Nephron (organoid): ENCODE data around the gene GNAT3.

ENCODE experiments used
- H3K27ac Mint-ChIP-seq, 3 experiments: 2 replicates each; pipeline ENCODE4 v1.8.0; 2020; ENCODE audit warnings: mixed read lengths in 3 of 3, mild to moderate bottlenecking in 2 of 3, moderate library complexity in 1 of 3
- H3K27me3 Mint-ChIP-seq: 2 replicates; pipeline ENCODE4 v1.8.0; 2021; ENCODE audit warnings: low read depth, mild to moderate bottlenecking, moderate library complexity, mixed read lengths
- H3K36me3 Mint-ChIP-seq: 2 replicates; pipeline ENCODE4 v1.8.0; 2020; ENCODE audit warnings: low read depth, mixed read lengths
- H3K4me1 Mint-ChIP-seq: 2 replicates; pipeline ENCODE4 v1.8.0; 2020; ENCODE audit warnings: mixed read lengths
- H3K4me3 Mint-ChIP-seq, 3 experiments: 2 replicates each; pipeline ENCODE4 v1.8.0; 2020; ENCODE audit warnings: mild to moderate bottlenecking in 3 of 3, mixed read lengths in 3 of 3, moderate library complexity in 2 of 3
- H3K9me3 Mint-ChIP-seq: 2 replicates; pipeline ENCODE4 v1.8.0; 2020; ENCODE audit warnings: mixed read lengths
- TF ChIP-seq, protein P1 (sequence below), 3 experiments: fragments of 200-600 bp; sonication (generic); IDR thresholded peaks; one replicate each; pipeline ENCODE4 v1.5.0; 2021; ENCODE audit warnings: antibody characterized with exemption in 3 of 3; ENCODE audit not compliant: unreplicated experiment in 3 of 3

Gene GNAT3

DNA sequence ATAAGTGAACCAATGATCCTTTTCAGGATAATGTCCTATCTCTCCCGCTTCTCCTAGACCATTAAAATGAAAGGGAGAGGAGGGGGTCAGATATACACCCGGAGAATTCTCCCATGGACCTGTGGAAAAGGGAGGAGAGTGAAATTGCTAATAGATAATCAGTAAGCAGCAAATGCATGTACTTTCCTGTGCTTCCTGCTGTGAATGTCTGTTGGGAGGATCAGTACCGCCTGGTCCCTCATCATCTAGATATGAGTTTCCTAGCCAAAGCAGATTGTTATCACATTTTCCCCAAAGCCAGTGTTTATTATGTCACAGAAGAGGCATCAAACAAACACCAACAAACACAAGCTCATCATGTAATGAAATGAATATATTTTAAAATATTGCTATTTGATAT is 96.8 kb downstream of the GNAT3 start:
- Mint-ChIP-seq H3K9me3 (no peaks in the 10 kb centered on the region), H3K27ac (no peak overlapping the region), H3K4me1 (no peaks in the 10 kb centered on the region), H3K36me3 (no peaks in the 10 kb centered on the region), H3K27me3 (no peaks in the 10 kb centered on the region), H3K4me3 (no peak overlapping the region)
- TF ChIP-seq, protein P1, sequence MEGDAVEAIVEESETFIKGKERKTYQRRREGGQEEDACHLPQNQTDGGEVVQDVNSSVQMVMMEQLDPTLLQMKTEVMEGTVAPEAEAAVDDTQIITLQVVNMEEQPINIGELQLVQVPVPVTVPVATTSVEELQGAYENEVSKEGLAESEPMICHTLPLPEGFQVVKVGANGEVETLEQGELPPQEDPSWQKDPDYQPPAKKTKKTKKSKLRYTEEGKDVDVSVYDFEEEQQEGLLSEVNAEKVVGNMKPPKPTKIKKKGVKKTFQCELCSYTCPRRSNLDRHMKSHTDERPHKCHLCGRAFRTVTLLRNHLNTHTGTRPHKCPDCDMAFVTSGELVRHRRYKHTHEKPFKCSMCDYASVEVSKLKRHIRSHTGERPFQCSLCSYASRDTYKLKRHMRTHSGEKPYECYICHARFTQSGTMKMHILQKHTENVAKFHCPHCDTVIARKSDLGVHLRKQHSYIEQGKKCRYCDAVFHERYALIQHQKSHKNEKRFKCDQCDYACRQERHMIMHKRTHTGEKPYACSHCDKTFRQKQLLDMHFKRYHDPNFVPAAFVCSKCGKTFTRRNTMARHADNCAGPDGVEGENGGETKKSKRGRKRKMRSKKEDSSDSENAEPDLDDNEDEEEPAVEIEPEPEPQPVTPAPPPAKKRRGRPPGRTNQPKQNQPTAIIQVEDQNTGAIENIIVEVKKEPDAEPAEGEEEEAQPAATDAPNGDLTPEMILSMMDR (IDR thresholded peaks at IDR 0.05; ENCODE audit: unreplicated experiment in 3 of 3) = no peak

DNA sequence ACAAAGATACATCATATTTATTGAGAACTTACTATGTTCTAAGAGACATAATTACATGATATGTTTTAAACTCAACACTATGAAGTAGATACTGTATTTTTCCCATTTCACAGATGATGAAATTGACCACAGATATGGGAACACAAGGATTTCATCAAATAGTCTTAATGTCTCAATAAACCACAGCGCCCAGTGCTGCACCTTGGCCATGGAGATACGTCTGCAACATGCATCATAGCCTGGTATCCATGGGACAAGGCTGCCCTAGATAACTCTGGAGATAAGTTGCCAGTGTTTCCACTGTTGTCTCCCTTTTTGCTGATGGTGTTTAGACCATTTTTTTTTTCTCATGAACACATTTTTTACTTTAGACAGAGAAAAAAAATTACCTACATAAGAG is 97.5 kb downstream of the GNAT3 start:
- Mint-ChIP-seq H3K4me1 (no peaks in the 10 kb centered on the region), H3K9me3 (no peaks in the 10 kb centered on the region), H3K4me3 (no peak overlapping the region), H3K36me3 (no peaks in the 10 kb centered on the region), H3K27ac (no peak overlapping the region), H3K27me3 (no peaks in the 10 kb centered on the region)
- TF ChIP-seq, protein P1 (IDR thresholded peaks at IDR 0.05; ENCODE audit: unreplicated experiment in 3 of 3) = no peak

DNA sequence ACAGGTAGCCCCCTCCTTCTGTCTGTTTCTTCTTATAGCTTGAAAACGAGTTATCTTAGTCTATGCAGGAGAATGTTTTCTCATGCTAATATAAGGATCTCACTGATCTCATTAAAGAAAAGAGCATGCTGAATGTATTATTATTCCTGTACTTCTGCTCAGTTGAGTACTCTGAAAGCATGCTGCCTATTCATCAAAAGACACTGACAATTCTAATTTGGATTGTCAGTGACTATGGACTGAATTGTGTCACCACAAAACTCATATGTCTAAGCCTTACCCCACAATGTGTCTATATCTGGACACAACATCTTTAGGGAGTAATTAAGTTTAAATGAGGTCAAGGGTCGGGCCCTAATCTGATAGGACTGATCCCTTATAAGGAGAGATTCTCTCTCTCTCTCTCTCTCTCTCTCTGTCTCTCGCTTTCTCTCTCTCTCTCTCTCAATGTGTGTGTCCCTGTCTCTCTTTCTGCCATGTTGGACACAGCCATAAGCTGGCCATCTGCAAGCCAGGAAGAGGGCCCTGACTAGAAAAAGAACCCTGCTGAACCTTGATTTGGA is 98.4 kb downstream of the GNAT3 start:
- no peaks in the 10 kb centered on the region for H3K4me1 Mint-ChIP-seq
- H3K36me3 Mint-ChIP-seq = no peaks in the 10 kb centered on the region
- TF ChIP-seq, protein P1 (IDR thresholded peaks at IDR 0.05; ENCODE audit: unreplicated experiment in 3 of 3) = no peak
- no peaks in the 10 kb centered on the region for H3K27me3 Mint-ChIP-seq
- H3K9me3 Mint-ChIP-seq = no peaks in the 10 kb centered on the region
- no peak overlapping the region for H3K4me3 Mint-ChIP-seq
- no peak overlapping the region for H3K27ac Mint-ChIP-seq

DNA sequence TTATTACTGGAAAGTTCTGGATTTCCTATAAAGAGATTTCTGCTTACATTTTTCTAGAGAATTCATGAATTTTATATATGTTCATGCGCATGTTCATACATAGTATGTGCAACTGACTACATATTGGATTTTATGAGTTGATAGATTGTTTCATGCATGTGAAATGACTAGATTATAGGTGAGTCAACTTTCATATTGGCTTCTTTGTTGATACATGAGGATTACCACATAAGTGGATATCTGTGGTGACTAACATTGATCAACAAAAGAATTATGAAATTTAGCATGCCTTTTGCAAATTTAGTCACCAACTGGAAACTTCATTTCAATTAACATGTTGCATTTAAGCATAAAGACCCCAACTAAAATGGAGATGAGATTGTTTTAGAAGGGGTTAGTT is 99.0 kb downstream of the GNAT3 start:
- no peak overlapping the region for H3K4me3 Mint-ChIP-seq
- H3K4me1 Mint-ChIP-seq = no peaks in the 10 kb centered on the region
- H3K27ac Mint-ChIP-seq = no peak overlapping the region
- H3K36me3 Mint-ChIP-seq = no peaks in the 10 kb centered on the region
- TF ChIP-seq, protein P1 (IDR thresholded peaks at IDR 0.05; ENCODE audit: unreplicated experiment in 3 of 3) = no peak
- no peaks in the 10 kb centered on the region for H3K27me3 Mint-ChIP-seq
- no peaks in the 10 kb centered on the region for H3K9me3 Mint-ChIP-seq

DNA sequence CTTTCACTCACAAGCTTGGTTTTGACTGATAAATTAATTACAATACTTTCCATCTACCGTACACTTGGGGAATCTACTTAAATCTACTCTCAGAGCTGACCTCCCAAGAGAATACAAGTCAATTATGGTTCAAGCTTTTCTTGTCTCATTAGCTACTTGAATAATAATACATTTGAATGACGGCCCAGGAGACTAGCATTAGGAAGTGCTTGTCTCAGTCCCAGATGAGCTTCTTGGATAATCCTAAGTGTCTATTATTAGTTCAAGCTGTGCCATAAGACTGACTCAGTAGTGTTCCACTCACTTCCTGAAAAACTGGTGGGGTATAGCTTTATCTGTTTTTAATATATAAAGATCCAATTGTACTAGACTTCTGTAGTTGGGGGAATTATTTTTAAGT is 100.2 kb downstream of the GNAT3 start:
- H3K36me3 Mint-ChIP-seq = no peaks in the 10 kb centered on the region
- TF ChIP-seq, protein P1 (IDR thresholded peaks at IDR 0.05; ENCODE audit: unreplicated experiment in 3 of 3) = no peak
- H3K27me3 Mint-ChIP-seq = no peaks in the 10 kb centered on the region
- H3K27ac Mint-ChIP-seq = no peak overlapping the region
- H3K4me3 Mint-ChIP-seq = no peak overlapping the region
- H3K9me3 Mint-ChIP-seq = peaks cover 6% of the 10 kb centered on the region
- H3K4me1 Mint-ChIP-seq = no peaks in the 10 kb centered on the region

DNA sequence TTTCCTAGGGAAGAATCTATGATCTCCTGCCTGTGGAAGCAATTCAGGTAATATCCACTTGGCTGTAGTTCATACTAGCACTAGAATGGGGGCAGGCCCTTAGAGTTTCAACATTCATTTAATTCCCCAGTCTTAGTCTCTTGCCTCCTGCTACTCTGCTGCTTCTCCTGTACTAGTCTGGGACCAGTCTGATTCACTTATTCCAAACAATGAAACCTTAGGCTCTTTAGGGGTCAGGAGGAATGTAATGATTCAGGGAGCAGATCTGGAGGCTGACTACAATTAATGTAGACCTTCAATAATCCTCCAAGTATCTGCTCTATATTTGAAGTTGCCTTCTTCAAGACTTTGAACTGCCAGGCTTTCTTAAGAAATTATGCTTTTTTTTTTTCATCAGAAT is 101.8 kb downstream of the GNAT3 start:
- Mint-ChIP-seq H3K4me1 (no peaks in the 10 kb centered on the region), H3K27me3 (no peaks in the 10 kb centered on the region), H3K4me3 (no peak overlapping the region), H3K9me3 (peaks cover 6% of the 10 kb centered on the region), H3K27ac (no peak overlapping the region), H3K36me3 (no peaks in the 10 kb centered on the region)
- TF ChIP-seq, protein P1 (IDR thresholded peaks at IDR 0.05; ENCODE audit: unreplicated experiment in 3 of 3) = no peak
